ENCODE measurements around the gene ARHGEF37.
"Not testable (repeated sequence)": the region's sequence is repeated elsewhere in the genome, so short reads cannot be mapped to it uniquely, and the experiment has no call there.

ARHGEF37 gene

DNA sequence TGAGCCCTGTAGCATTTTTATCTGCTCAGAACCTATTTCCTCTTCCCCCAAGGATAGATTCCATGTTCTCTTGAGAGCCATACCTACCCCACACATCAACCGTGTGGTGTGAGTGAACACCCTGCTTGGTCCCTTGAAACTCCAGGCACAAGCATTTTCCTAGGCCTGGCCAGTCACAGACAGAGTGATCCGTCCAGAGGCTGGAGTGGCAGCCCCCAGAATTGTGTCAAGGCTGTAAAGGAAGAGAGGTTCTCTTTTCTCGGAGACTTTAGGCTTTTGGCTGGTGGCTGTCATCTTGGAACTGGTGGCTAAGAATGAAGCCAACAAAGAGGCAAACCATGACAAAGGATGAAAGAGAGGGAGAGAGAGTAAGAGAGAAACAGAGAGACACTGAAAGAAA is 66.0 kb downstream of the ARHGEF37 start:
- peaks cover 5% of the 10 kb centered on the region; the same call in 1 of the 2 replicates for H3K4me1 ChIP-seq (ENCODE audit: insufficient read depth, low read length)
- H3K9me3 ChIP-seq (ENCODE audit: control insufficient read depth, insufficient read depth, low read length) = no peaks in the 10 kb centered on the region; the same call in 1 of the 2 replicates
- no peaks in the 10 kb centered on the region for H3K36me3 ChIP-seq (ENCODE audit: insufficient read depth, low read length)
- H3K9ac ChIP-seq (ENCODE audit: low read depth, low read length) = no peak overlapping the region

DNA sequence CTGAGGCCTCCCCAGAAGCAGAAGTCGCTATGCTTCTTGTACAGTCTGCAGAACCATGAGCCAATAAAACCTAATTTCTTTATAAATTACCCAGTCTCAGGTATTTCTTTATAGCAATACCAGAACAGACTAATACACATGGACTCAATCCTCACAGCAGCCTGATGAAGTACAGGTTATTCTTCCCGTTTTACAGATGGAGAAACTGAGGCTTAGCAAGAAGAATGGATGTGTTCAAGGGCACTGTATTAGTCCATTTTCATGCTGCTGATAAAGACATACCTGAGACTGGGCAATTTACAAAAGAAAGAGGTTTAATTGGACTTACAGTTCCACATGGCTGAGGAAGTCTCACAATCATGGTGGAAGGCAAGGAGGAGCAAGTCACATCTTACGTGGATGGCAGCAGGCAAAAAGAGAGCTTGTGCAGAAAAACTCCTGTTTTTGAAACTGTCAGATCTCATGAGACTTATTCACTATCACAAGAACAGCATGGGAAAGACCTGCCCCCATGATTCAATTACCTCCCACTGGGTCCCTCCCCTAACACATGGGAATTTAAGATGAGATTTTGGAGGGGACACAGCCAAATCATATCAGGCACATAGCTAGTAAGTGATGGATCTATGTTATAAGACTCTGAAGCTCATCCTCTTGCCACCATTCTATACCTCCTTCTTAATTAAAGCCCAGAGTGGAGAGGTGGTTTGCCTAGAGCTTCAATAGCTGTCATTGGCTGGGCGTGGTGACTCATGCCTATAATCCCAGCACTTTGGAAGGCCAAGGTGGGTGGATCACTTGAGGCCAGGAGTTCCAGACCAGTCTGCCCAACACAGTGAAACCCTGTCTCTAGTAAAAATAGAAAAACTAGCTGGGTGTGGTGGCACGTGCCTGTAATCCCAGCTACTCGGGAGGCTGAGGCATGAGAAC is 67.4 kb downstream of the ARHGEF37 start:
- not testable (repeated sequence) for H3K4me1 ChIP-seq (ENCODE audit: insufficient read depth, low read length); H3K9me3 ChIP-seq (ENCODE audit: control insufficient read depth, insufficient read depth, low read length); H3K9ac ChIP-seq (ENCODE audit: low read depth, low read length); H3K36me3 ChIP-seq (ENCODE audit: insufficient read depth, low read length)

- not testable (repeated sequence) for H3K9ac ChIP-seq (ENCODE audit: low read depth, low read length); H3K4me1 ChIP-seq (ENCODE audit: insufficient read depth, low read length); H3K36me3 ChIP-seq (ENCODE audit: insufficient read depth, low read length); H3K9me3 ChIP-seq (ENCODE audit: control insufficient read depth, insufficient read depth, low read length)
These were observed 68.4 kb downstream of the ARHGEF37 start for GRCh38 chr5:149649730-149650129.

- Histone ChIP-seq H3K9ac (ENCODE audit: low read depth, low read length) (no peak overlapping the region), H3K4me1 (ENCODE audit: insufficient read depth, low read length) (no peaks in the 10 kb centered on the region), H3K9me3 (ENCODE audit: control insufficient read depth, insufficient read depth, low read length) (no peaks in the 10 kb centered on the region; the same call in 1 of the 2 replicates), H3K36me3 (ENCODE audit: insufficient read depth, low read length) (no peaks in the 10 kb centered on the region)
These were observed 70.4 kb downstream of the ARHGEF37 start for GRCh38 chr5:149651686-149652085.

- Histone ChIP-seq H3K4me1 (ENCODE audit: insufficient read depth, low read length) (no peaks in the 10 kb centered on the region), H3K36me3 (ENCODE audit: insufficient read depth, low read length) (no peaks in the 10 kb centered on the region), H3K9ac (ENCODE audit: low read depth, low read length) (no peak overlapping the region), H3K9me3 (ENCODE audit: control insufficient read depth, insufficient read depth, low read length) (no peaks in the 10 kb centered on the region; the same call in 1 of the 2 replicates)
These were observed 71.4 kb downstream of the ARHGEF37 start for GRCh38 chr5:149652697-149653096.

- no peaks in the 10 kb centered on the region for H3K4me1 ChIP-seq (ENCODE audit: insufficient read depth, low read length)
- H3K9ac ChIP-seq (ENCODE audit: low read depth, low read length) = no peak overlapping the region
These were observed 72.9 kb downstream of the ARHGEF37 start for GRCh38 chr5:149654231-149654630.

GRCh38 chr5:149654883-149655505 is 73.7 kb downstream of the ARHGEF37 start:
- no peaks in the 10 kb centered on the region for H3K9me3 ChIP-seq (ENCODE audit: control insufficient read depth, insufficient read depth, low read length)
- no peaks in the 10 kb centered on the region for H3K4me1 ChIP-seq (ENCODE audit: insufficient read depth, low read length)
- no peak overlapping the region for H3K9ac ChIP-seq (ENCODE audit: low read depth, low read length)
- no peaks in the 10 kb centered on the region for H3K36me3 ChIP-seq (ENCODE audit: insufficient read depth, low read length)

More at GRCh38 chr5:149654231-149654630, 72.9 kb downstream of the ARHGEF37 start:
- Histone ChIP-seq H3K9me3 (ENCODE audit: control insufficient read depth, insufficient read depth, low read length) (no peaks in the 10 kb centered on the region), H3K36me3 (ENCODE audit: insufficient read depth, low read length) (no peaks in the 10 kb centered on the region)

DNA sequence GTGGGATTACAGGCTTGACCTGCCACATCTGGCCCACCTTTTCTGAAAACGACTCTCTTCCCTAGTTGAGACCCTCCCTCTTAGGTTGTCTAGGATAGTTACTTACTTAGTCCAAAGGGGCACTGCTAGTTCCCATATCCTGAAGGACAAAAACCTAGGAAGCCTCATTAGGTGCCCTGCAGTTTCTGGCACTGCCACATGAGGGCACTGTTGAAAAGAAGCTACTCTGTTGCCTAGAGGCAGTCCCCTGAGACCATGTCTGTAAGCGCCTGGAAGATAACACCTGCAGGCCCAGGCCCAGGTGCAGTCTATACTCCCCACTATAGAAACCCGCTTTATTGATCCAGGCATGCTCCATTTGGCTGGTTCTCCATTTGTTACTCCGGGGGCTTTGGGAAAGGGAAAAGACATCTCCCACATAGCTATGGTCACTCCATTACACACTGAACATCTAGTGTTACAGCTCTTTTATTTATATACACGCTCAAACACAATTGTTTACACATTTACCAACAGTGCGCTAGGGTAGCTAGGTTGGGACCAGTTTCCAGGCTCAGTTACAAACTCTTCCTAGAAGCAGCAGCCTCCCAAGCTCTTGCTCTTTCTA is 75.4 kb downstream of the ARHGEF37 start:
- Histone ChIP-seq H3K36me3 (ENCODE audit: insufficient read depth, low read length) (no peaks in the 10 kb centered on the region), H3K4me1 (ENCODE audit: insufficient read depth, low read length) (no peaks in the 10 kb centered on the region), H3K9me3 (ENCODE audit: control insufficient read depth, insufficient read depth, low read length) (no peaks in the 10 kb centered on the region), H3K9ac (ENCODE audit: low read depth, low read length) (no peak overlapping the region)

DNA sequence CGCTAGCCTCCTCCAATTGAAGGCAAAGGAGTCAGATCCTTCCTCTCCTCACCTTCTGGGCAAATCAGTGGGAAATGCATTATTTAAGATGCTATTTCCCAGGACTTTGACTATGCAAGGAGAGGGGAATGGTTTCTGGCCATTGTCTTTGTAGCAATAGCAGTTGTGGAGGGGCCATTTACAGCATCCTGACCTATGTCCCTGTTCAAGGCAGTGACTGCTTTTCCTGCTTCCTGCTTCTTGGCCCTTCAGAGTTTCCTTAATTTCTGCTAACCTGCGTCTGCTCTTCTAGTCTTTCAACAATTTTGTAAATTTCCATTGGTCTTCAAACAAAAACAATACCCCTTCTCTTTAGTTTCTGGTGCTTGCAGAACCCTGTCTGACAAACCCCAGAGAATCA is 76.0 kb downstream of the ARHGEF37 start:
- H3K4me1 ChIP-seq (ENCODE audit: insufficient read depth, low read length) = no peaks in the 10 kb centered on the region
- no peaks in the 10 kb centered on the region for H3K36me3 ChIP-seq (ENCODE audit: insufficient read depth, low read length)
- no peaks in the 10 kb centered on the region for H3K9me3 ChIP-seq (ENCODE audit: control insufficient read depth, insufficient read depth, low read length)
- H3K9ac ChIP-seq (ENCODE audit: low read depth, low read length) = no peak overlapping the region

GRCh38 chr5:149658299-149658698 is 77.0 kb downstream of the ARHGEF37 start:
- no peaks in the 10 kb centered on the region for H3K36me3 ChIP-seq (ENCODE audit: insufficient read depth, low read length)
- H3K9ac ChIP-seq (ENCODE audit: low read depth, low read length) = no peak overlapping the region
- no peaks in the 10 kb centered on the region for H3K9me3 ChIP-seq (ENCODE audit: control insufficient read depth, insufficient read depth, low read length)
- H3K4me1 ChIP-seq (ENCODE audit: insufficient read depth, low read length) = no peaks in the 10 kb centered on the region

DNA sequence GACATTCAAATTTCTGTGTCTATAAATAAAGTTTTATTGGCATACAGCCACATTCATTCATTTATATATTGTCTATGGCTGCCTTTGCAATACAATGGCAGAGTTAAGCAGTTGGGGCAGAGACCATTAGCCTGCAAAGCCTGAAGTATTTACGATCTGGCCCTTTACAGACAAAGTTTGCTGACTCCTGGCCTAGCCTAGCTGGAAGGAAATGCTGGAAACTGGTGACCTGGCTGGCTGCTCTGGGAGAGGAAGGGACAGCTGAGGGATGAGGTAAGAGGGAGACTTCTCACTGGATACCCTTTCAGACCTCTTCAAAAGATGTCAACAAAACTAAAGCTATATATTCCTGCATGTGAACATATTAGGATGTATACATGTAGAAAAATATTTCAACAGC is 82.8 kb downstream of the ARHGEF37 start:
- Histone ChIP-seq H3K4me1 (ENCODE audit: insufficient read depth, low read length) (no peaks in the 10 kb centered on the region), H3K9ac (ENCODE audit: low read depth, low read length) (no peak overlapping the region), H3K9me3 (ENCODE audit: control insufficient read depth, insufficient read depth, low read length) (no peaks in the 10 kb centered on the region), H3K36me3 (ENCODE audit: insufficient read depth, low read length) (no peaks in the 10 kb centered on the region)

DNA sequence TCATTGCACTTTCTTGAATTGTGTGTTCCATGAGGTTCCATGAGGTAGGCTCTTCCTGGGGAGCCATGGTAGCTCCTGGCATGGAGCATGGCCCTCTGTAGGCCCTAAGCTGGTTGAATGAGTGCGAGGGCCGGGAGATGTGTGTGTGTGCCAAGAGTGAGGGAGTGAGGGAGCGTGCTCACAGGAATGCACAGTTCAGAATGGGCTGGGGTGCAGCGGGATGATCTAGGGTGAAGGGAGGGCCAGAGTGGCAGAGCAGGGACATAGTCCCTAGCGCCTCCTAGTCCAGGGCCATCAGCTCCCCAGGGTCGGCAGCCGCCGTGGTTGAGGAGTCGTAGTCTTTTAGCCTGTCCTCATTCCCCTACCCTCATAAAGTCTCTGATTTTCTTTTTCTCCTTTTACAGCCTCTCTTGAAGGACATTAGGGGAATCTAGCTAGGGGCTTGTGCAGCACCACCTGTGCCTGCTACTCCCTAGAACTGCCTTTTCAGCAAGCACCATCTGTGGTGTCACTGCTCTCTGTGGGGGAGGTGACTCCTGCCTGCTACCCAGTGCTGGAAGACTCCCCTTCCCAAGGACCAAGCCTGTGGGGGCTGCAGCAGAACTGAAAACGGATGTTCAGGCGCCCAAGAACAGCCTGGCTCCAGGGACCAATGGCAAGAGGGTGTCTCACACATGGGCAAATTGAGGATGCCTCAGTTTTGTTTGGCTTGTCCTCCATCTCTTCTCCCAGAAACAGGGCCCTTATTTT is 83.5 kb downstream of the ARHGEF37 start:
- H3K4me1 ChIP-seq (ENCODE audit: insufficient read depth, low read length) = no peaks in the 10 kb centered on the region
- no peaks in the 10 kb centered on the region for H3K36me3 ChIP-seq (ENCODE audit: insufficient read depth, low read length)
- H3K9ac ChIP-seq (ENCODE audit: low read depth, low read length) = no peak overlapping the region
- no peaks in the 10 kb centered on the region for H3K9me3 ChIP-seq (ENCODE audit: control insufficient read depth, insufficient read depth, low read length)

DNA sequence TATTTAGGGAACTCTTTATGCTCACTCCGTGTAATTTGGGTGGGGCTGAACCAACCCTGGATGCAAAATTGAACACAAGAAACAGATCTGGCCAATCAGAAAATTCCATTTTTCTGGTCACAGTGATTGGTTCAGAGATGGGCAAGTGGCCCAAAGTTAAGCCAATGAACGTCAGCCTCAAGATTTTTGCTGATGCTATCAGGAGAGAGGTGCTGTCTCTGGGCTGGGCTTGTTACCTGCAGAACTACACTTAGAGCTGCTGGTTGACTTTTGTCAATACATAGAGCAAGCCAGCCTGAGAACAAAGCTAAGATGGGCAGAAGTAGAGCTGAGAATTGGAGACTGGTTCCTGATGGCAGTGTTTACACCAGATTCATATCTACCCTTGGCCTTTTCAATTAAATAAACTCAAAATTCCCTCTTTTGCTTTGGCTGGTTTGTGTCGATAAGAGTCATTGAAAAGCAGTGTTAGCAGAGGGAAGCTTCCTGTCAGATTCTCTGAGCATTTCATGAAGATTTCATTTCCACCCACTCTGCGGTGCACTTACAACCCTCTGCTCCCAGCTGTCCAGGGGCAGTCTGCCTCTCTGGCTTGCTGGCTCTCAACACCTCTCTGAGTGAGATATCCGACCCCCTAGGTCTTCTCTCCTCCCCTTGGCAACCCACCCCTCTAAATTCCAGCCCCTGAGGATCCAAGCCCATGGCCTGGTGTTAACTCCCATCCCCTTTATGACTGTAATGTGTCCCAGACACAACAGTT is 84.3 kb downstream of the ARHGEF37 start:
- H3K9me3 ChIP-seq (ENCODE audit: control insufficient read depth, insufficient read depth, low read length) = no peaks in the 10 kb centered on the region
- no peak overlapping the region for H3K9ac ChIP-seq (ENCODE audit: low read depth, low read length)
- H3K36me3 ChIP-seq (ENCODE audit: insufficient read depth, low read length) = no peaks in the 10 kb centered on the region
- no peaks in the 10 kb centered on the region for H3K4me1 ChIP-seq (ENCODE audit: insufficient read depth, low read length)
